HepG2 (cell line): ENCODE data around the gene SLC25A18. TPM values are rescaled to one million over a fixed set of nuclear protein-coding genes. Genes with fewer than 3 reads are reported as not detected.

Experiments used
- ATAC-seq: fragments of 200-7000 bp; cut with Tn5 transposase; 3 replicates; pipeline ENCODE4 v1.9.1; 2020; ENCODE audit warnings: mild to moderate bottlenecking, moderate library complexity
- BruUV-seq: library from RNA; stranded (reverse); fragments of 400-500 nt; replicated peaks from 2 replicates; lab custom pipeline; 2021; lab: Mats Ljungman, UMichigan
- CTCF ChIA-PET: fragments of 300-600 bp; formaldehyde crosslinking; extraction: SDS; loops from one replicate; lab custom pipeline; 2021; ENCODE audit warnings: low total read pairs, inconsistent platforms, low intra/inter-chr PET ratio; lab: Yijun Ruan, JAX
- POLR2A ChIA-PET: fragments of 350-600 bp; sonication (Branson Sonifier 250); formaldehyde crosslinking; loops from one replicate; lab custom pipeline; 2020; ENCODE audit warnings: antibody characterized with exemption, inconsistent platforms; lab: Yijun Ruan, JAX
- DNase-seq: peaks from one replicate; pipeline ENCODE4 v3.0.0-alpha.2; 2015; ENCODE audit warnings: low spot score
- FAIRE-seq: peaks from 3 replicates; lab custom pipeline; 2011; peaks lifted over from hg19 to GRCh38; lab: Jason Lieb, UNC
- H2AFZ ChIP-seq: one replicate; pipeline ENCODE4 v1.6.1; 2011; ENCODE audit warnings: low read length, inconsistent platforms
- H3K27ac ChIP-seq: fragments of 300-600 bp; 3 replicates; pipeline ENCODE4 v1.8.0; 2011; ENCODE audit warnings: mixed run types, mild to moderate bottlenecking, mixed read lengths, low read length, inconsistent platforms; ENCODE audit not compliant: insufficient read depth; ENCODE audit errors: extremely low read length
- H3K27me3 ChIP-seq, 2 experiments: fragments of 200-600 bp in 1 of 2; 2 replicates in 1 of 2; 3 replicates in 1 of 2; pipeline versions ENCODE4 v1.6.0 to v1.8.0; 2011; ENCODE audit warnings: low read length in 2 of 2, mild to moderate bottlenecking in 2 of 2, moderate library complexity in 2 of 2, inconsistent platforms in 1 of 2; ENCODE audit not compliant: insufficient read depth in 2 of 2, control insufficient read depth in 1 of 2
- H3K36me3 ChIP-seq, 2 experiments: fragments of 200-600 bp in 1 of 2; replicated peaks in 1 of 2; 2 replicates in 1 of 2; 3 replicates in 1 of 2; pipeline versions ENCODE4 v1.5.1 to v1.8.0; 2011; ENCODE audit warnings: low read length in 2 of 2, inconsistent platforms in 1 of 2; ENCODE audit not compliant: insufficient read depth in 2 of 2, control insufficient read depth in 1 of 2
- H3K4me1 ChIP-seq: 2 replicates; pipeline ENCODE4 v1.5.1; 2012; ENCODE audit warnings: low read length, inconsistent platforms; ENCODE audit not compliant: insufficient read depth
- H3K4me2 ChIP-seq: 2 replicates; pipeline ENCODE4 v1.6.0; 2011; ENCODE audit warnings: low read depth, low read length, inconsistent platforms
- H3K4me3 ChIP-seq, 3 experiments: fragments of 200-600 bp in 1 of 3; sonication (generic), shearing (Covaris generic) in 1 of 3; replicated peaks in 1 of 3; 2 replicates each; pipeline ENCODE4 v1.5.1; 2011 to 2016; ENCODE audit warnings: low read length in 3 of 3, inconsistent platforms in 2 of 3, low read depth in 2 of 3, mild to moderate bottlenecking in 2 of 3, control low read depth in 1 of 3, mixed read lengths in 1 of 3; ENCODE audit not compliant: insufficient read depth in 1 of 3
- H3K79me2 ChIP-seq: one replicate; pipeline ENCODE4 v1.6.1; 2011; ENCODE audit warnings: low read length, inconsistent platforms; ENCODE audit not compliant: insufficient read depth
- H3K9ac ChIP-seq: 2 replicates; pipeline ENCODE4 v1.6.0; 2011; ENCODE audit warnings: mild to moderate bottlenecking, low read depth, low read length, inconsistent platforms; ENCODE audit not compliant: insufficient read depth
- H3K9me3 ChIP-seq: 2 replicates; pipeline ENCODE4 v1.5.1; 2012; ENCODE audit warnings: mild to moderate bottlenecking, low read length
- H4K20me1 ChIP-seq: 2 replicates; pipeline ENCODE4 v1.6.0; 2011; ENCODE audit warnings: inconsistent platforms, mild to moderate bottlenecking, low read length, moderate library complexity; ENCODE audit not compliant: insufficient read depth
- GATAD1 ChIP-seq: IDR thresholded peaks from 2 replicates; pipeline ENCODE4 v1.6.1; 2016; ENCODE audit warnings: missing genetic modification reagents, missing compliant biosample characterization
- HMGXB3 ChIP-seq: sonication (generic); formaldehyde crosslinking; IDR thresholded peaks from 2 replicates; pipeline ENCODE4 v1.4.0; 2020; ENCODE audit warnings: missing genetic modification reagents, borderline replicate concordance
- TEF ChIP-seq: sonication (generic); formaldehyde crosslinking; IDR thresholded peaks from 2 replicates; pipeline ENCODE4 v1.5.0; 2020; ENCODE audit warnings: missing genetic modification reagents
- TGIF2 ChIP-seq: IDR thresholded peaks from 2 replicates; pipeline ENCODE4 v1.6.1; 2016; ENCODE audit warnings: control low read depth, missing compliant biosample characterization
- ZNF251 ChIP-seq: sonication (generic); formaldehyde crosslinking; IDR thresholded peaks from 2 replicates; pipeline ENCODE4 v1.9.0; 2021; ENCODE audit warnings: mild to moderate bottlenecking, missing genetic modification reagents
- WGBS: methylation state at CpG from one replicate; pipeline ENCODE4 v1.1.6; 2017; ENCODE audit warnings: low lambda C conversion rate; 5-methylcytosine and 5-hydroxymethylcytosine counted together
- in situ Hi-C: cut with HindIII; loops from 2 replicates; pipeline ENCODE4 v1.10.0; 2017; ENCODE audit warnings: low pct_unique_long_range_greater_than_20kb; ENCODE audit not compliant: extremely low pct_ligation_motif_present
- intact Hi-C: fragments of 100-400 bp; cut with micrococcal nuclease; formaldehyde crosslinking; loops from one replicate; pipeline ENCODE4 v1.10.0; 2022; ENCODE audit not compliant: unreplicated experiment
- polyA plus RNA-seq, 8 experiments: library from polyadenylated mRNA; depleted of rRNA in 3 of 8; stranded (reverse) in 7 of 8; unstranded in 1 of 8; fragments of >200 nt; fragmentation: Illumina TruSeq in 4 of 8; extraction: Trizol in 4 of 8; gene quantifications; 2 replicates each; pipeline versions ENCODE4 v1.2.1 to v1.2.3, GENCODE V29; 2011 to 2016; ENCODE audit warnings: low read depth in 4 of 8, missing spikeins in 1 of 8, mixed read lengths in 1 of 8; ENCODE audit not compliant: insufficient read depth in 1 of 8
- total RNA-seq, 5 experiments: library from RNA; depleted of rRNA; stranded (reverse); fragments of >200 nt; fragmentation: Illumina TruSeq; extraction: Trizol; gene quantifications; 2 replicates each; pipeline ENCODE4 v1.2.3, GENCODE V29; 2016; ENCODE audit warnings: low read depth in 1 of 5

The SLC25A18 gene
- total and polyA plus RNA-seq, 2 of the 13 experiments (the other 11 are each of a cell fraction or from before 2014, with no cell fraction given), result 0.28 to 0.75 TPM

GRCh38 chr22:17578136-17578754 is 14.9 kb downstream of the SLC25A18 start:
- Histone ChIP-seq H3K4me2 (0 out of 2 replicates have a peak overlapping the region, but pooled peaks have one; percentile 7), H3K27me3 (no peaks in the 10 kb centered on the region; a peak in 1 of 5 replicates), H3K9ac (no peak overlapping the region), H3K9me3 (no peaks in the 10 kb centered on the region), H3K4me3 (no peak overlapping the region), H3K27ac (no peak overlapping the region), H4K20me1 (no peaks in the 10 kb centered on the region), H3K79me2 (no peaks in the 10 kb centered on the region), H3K36me3 (no peaks in the 10 kb centered on the region), H3K4me1 (peaks cover 31% of the 10 kb centered on the region), H2AFZ (no peak overlapping the region)
- intact Hi-C loops (no loop called here), in situ Hi-C loops (no loop called here)
- FAIRE-seq, result no peak
- BruUV-seq, result no TSS peak
- ATAC-seq, result peak; percentile 21
- POLR2A ChIA-PET, result interaction anchor here (0.9 kb wide), 1 partner anchor 13 kb away, joined by 3 read pairs; no protein-coding TSS in a partner anchor
- TF ChIP-seq ZNF251, result no peak
- TF ChIP-seq TGIF2 (CRISPR knock-in tag), result no peak
- no peak for TF ChIP-seq TEF
- TF ChIP-seq GATAD1, result no peak
- no peak for TF ChIP-seq HMGXB3
- WGBS, result 57% methylated on average over 11 of the region's 11 CpGs
- DNase-seq, result peak; percentile 21
- CTCF ChIA-PET, result no interaction called here
